ENCODE measurements around the gene LAX1. TPM values are rescaled to one million over a fixed set of nuclear protein-coding genes. Genes with fewer than 3 reads are reported as not detected.
"Not testable (repeated sequence)": the region's sequence is repeated elsewhere in the genome, so short reads cannot be mapped to it uniquely, and the experiment has no call there.

LAX1 gene
- total RNA-seq, 2 experiments from 2014 or later, result 20.3 to 22.3 TPM

GRCh38 chr1:203751618-203752361 lies 13.2 kb upstream of the LAX1 start:
- H3K36me3 Mint-ChIP-seq; ATAC-seq; H3K27me3 Mint-ChIP-seq; H3K9me3 Mint-ChIP-seq (ENCODE audit: low read depth); H3K27ac Mint-ChIP-seq; H3K4me3 Mint-ChIP-seq; DNase-seq: not testable (repeated sequence)
- peaks cover 24% of the 10 kb centered on the region for H3K4me1 Mint-ChIP-seq
- CTCF ChIA-PET, result interaction anchor here (0.7 to 1.2 kb wide), 2 partner anchors 10 to 17 kb away, joined by 3 read pairs; no protein-coding TSS in a partner anchor

- Mint-ChIP-seq H3K36me3 (no peaks in the 10 kb centered on the region), H3K27me3 (no peaks in the 10 kb centered on the region), H3K27ac (peak overlapping the region; percentile 56), H3K9me3 (ENCODE audit: low read depth) (no peaks in the 10 kb centered on the region), H3K4me3 (no peak overlapping the region), H3K4me1 (peaks cover 24% of the 10 kb centered on the region)
- ATAC-seq (no peak), DNase-seq (no peak)
- CTCF ChIA-PET, result interaction anchor here (1.6 kb wide), 1 partner anchor 10 kb away, joined by 6 read pairs; the partner anchor contains the start of gene LAX1
Observed at GRCh38 chr1:203754455-203754864, 10.5 kb upstream of the LAX1 start.

DNA sequence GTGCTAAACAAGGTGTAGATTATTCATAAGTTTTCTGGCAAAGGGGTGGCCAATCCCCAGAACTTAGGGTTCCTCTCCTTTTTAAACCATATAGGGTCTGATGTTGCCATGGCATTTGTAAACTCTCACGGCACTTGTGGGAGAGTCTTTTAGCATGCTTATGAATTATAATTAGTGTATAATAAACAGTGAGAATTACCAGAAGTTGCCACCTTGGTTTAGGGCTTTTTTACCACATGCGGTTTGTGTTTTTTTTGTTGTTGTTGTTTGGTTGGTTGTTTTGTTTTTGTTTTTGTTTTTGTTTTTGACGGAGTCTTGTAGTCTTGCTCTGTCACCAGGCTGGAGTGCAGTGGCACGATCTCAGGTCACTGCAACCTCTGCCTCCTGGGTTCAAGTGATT lies 8.9 kb upstream of the LAX1 start:
- peak overlapping the region; percentile 48 for H3K27ac Mint-ChIP-seq
- ATAC-seq (peak; percentile 31), DNase-seq (no peak)
- no peaks in the 10 kb centered on the region for H3K27me3 Mint-ChIP-seq
- H3K9me3 Mint-ChIP-seq (ENCODE audit: low read depth), result no peaks in the 10 kb centered on the region
- peaks cover 24% of the 10 kb centered on the region for H3K4me1 Mint-ChIP-seq
- H3K36me3 Mint-ChIP-seq, result no peaks in the 10 kb centered on the region
- H3K4me3 Mint-ChIP-seq, result no peak overlapping the region
- CTCF ChIA-PET, result interaction anchor here (1.6 kb wide), 1 partner anchor 9 kb away, joined by 6 read pairs; the partner anchor contains the start of gene LAX1

DNA sequence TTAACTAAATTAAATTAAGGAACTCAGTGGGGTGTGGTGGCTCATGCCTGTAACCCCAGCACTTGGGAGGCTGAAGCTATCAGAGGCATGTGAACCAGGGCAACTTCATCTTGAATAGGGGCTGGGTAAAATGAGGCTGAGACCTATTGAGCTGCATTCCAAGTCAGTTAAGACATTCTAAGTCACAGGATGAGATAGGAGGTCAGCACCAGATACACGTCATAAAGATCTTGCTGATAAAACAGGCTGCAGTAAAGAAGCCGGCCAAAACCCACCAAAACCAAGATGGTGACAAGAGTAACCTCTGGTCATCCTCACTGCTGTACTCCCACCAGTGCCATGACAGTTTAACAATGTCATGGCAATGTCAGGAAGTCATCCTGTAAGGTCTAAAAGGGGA lies 6.2 kb upstream of the LAX1 start:
- CTCF ChIA-PET, result interaction anchor here (1.4 kb wide), 1 partner anchor 11 kb away, joined by 3 read pairs; no protein-coding TSS in a partner anchor
- not testable (repeated sequence) for DNase-seq; H3K27me3 Mint-ChIP-seq; ATAC-seq; H3K9me3 Mint-ChIP-seq (ENCODE audit: low read depth); H3K36me3 Mint-ChIP-seq; H3K27ac Mint-ChIP-seq; H3K4me3 Mint-ChIP-seq
- peaks cover 31% of the 10 kb centered on the region for H3K4me1 Mint-ChIP-seq

DNA sequence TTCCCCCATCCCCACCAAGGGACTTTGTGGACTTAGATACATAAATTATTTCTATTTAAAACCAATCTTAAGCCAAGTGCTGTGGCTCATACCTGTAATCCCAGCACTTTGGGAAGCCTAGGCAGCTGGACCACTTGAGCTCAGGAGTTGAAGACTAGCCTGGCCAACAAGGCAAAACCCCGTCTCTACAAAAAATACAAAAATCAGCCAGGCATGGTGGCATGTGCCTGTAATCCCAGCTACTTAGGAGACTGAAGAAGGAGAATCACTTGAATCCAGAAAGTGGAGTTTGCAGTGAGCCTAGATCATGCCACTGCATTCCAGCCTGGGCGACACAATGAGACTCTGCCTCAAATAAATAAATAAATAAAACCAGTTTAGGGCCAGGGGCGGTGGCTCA lies 4.5 kb upstream of the LAX1 start:
- H3K27me3 Mint-ChIP-seq, result no peaks in the 10 kb centered on the region
- CTCF ChIA-PET, result no interaction called here
- no peaks in the 10 kb centered on the region for H3K9me3 Mint-ChIP-seq (ENCODE audit: low read depth)
- no peak overlapping the region for H3K4me3 Mint-ChIP-seq
- ATAC-seq (no peak), DNase-seq (no peak)
- peaks cover 2% of the 10 kb centered on the region for H3K36me3 Mint-ChIP-seq
- peaks cover 34% of the 10 kb centered on the region for H3K4me1 Mint-ChIP-seq
- H3K27ac Mint-ChIP-seq, result no peak overlapping the region

DNA sequence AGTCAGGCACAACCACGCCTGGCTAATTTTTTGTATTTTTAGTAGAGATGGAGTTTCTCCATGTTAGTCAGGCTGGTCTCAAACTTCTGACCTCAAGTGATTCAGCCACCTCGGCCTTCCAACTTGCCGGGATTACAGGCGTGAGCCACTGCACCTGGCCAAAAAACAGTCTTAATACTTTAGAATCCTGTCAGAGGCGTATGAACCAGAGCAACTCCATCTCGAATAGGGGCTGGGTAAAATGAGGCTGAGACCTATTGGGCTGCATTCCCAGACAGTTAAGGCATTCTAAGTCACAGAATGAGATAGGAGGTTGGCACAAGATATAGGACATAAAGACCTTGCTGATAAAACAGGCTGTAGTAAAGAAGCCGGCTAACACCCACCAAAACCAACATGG lies 3.0 kb upstream of the LAX1 start:
- H3K9me3 Mint-ChIP-seq (ENCODE audit: low read depth); H3K27ac Mint-ChIP-seq; H3K4me3 Mint-ChIP-seq; H3K36me3 Mint-ChIP-seq; DNase-seq; H3K27me3 Mint-ChIP-seq; ATAC-seq; CTCF ChIA-PET: not testable (repeated sequence)
- H3K4me1 Mint-ChIP-seq, result peaks cover 33% of the 10 kb centered on the region

DNA sequence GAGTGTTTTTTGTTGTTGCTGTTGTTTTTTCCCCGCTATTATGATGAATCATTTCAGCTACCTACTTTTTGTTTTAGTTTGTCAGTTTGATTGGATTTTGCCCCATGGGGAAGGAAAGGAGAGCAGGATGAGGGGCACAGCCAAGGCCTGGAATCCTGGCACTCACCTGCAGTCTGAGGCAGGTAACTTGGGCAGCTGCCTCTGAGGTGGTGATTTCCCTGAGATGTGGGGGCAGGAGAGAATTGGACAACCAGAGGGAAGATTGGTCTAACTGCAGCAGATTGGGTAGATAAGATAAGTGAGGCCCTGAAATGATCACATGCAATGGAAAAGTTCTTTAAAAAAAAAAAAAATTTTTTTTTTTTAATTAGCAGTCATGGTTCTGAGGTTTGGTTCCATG lies 1.5 kb upstream of the LAX1 start:
- H3K27me3 Mint-ChIP-seq, result no peaks in the 10 kb centered on the region
- H3K4me1 Mint-ChIP-seq, result peaks cover 43% of the 10 kb centered on the region
- H3K4me3 Mint-ChIP-seq, result no peak overlapping the region
- CTCF ChIA-PET, result interaction anchor here (0.7 to 2.8 kb wide), 5 partner anchors 15 to 276 kb away, joined by 3 to 14 read pairs (median 6); partner anchors contain the start of genes ATP2B4, ZBED6 and ZC3H11A
- peak overlapping the region; percentile 70 for H3K27ac Mint-ChIP-seq
- H3K9me3 Mint-ChIP-seq (ENCODE audit: low read depth), result no peaks in the 10 kb centered on the region
- DNase-seq (no peak), ATAC-seq (no peak)
- peaks cover 9% of the 10 kb centered on the region for H3K36me3 Mint-ChIP-seq

DNA sequence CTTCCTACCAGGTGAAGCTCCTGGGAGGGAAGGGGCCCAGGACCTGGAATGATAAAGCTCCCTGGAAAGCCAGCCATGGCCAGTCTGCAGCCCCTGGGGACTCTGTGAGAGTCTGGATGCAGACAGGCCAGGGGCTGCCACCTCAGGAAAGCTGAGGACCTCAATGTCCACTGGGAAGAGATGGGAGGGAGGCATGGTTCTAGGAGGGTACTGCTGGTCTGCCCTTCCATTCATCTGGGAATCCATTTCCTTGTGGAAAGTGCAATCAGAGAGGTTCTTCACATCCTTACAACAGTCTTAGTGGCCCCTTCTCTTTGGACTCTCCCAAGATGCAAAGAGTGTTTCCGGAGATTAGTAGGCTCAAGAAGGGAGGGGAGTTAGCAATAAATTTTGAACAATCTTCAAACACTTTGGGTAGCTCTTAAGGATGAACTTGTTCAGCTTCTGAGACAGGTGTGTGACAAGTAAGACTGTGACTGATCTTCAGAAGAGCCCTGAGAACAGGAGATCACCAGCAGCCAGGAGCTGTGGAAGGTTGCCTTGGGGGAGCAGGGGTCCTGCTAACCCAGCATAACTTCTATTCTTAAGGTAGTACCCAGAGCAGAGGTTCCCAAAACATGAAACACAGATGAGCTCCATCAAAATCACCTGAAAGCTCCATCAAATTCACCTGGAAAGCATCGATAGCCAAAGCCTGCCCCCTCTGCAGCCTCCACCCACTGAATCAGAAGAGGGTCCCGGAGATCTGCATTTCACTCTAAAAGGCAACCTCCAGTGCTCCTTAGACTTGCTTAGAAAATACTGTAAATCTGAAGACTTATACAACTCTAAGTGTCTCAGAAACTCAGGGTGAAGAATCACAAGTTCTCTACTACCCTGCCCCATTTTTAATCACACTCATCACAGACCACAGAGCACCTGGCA lies 616 bp upstream of the LAX1 start:
- H3K4me3 Mint-ChIP-seq, result peak overlapping the region; percentile 87
- peaks cover 11% of the 10 kb centered on the region for H3K36me3 Mint-ChIP-seq
- CTCF ChIA-PET, result interaction anchor here (0.6 to 2.8 kb wide), 18 partner anchors 9 to 667 kb away, joined by 3 to 14 read pairs (median 4); partner anchors contain the start of genes ATP2B4, ZBED6 and ZC3H11A
- peaks cover 48% of the 10 kb centered on the region for H3K4me1 Mint-ChIP-seq
- ATAC-seq (no peak), DNase-seq (no peak)
- peak overlapping the region; percentile 100 for H3K27ac Mint-ChIP-seq
- H3K9me3 Mint-ChIP-seq (ENCODE audit: low read depth), result no peaks in the 10 kb centered on the region
- H3K27me3 Mint-ChIP-seq, result no peaks in the 10 kb centered on the region

DNA sequence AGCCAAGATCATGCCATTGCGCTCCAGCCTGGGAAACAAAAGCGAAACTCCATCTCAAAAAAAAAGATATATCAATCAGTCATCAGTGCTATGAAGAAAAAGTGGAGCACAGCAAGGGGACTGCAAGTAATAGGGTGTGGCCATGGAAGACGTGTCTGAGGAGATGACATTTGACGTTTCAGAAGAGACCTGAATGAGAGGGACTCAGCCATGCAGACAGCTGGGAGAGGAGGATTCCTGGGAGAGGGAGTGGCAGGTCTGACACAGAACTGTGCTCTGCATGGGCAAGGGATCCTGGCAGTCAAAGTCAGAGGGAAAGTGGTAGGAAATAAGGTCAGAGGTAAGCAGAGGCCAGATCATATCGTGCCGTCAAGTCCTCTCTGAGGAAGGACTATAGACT lies 3.3 kb downstream of the LAX1 start:
- no peaks in the 10 kb centered on the region for H3K9me3 Mint-ChIP-seq (ENCODE audit: low read depth)
- peak overlapping the region; percentile 40 for H3K27ac Mint-ChIP-seq
- H3K27me3 Mint-ChIP-seq, result no peaks in the 10 kb centered on the region
- no peak for DNase-seq
- no peak for ATAC-seq
- peaks cover 30% of the 10 kb centered on the region for H3K36me3 Mint-ChIP-seq
- H3K4me1 Mint-ChIP-seq, result peaks cover 53% of the 10 kb centered on the region
- H3K4me3 Mint-ChIP-seq, result no peak overlapping the region
- CTCF ChIA-PET, result no interaction called here

GRCh38 chr1:203769505-203770343 lies 4.7 kb downstream of the LAX1 start:
- H3K36me3 Mint-ChIP-seq, result peaks cover 38% of the 10 kb centered on the region
- H3K4me3 Mint-ChIP-seq, result no peak overlapping the region
- H3K9me3 Mint-ChIP-seq (ENCODE audit: low read depth), result no peaks in the 10 kb centered on the region
- H3K27me3 Mint-ChIP-seq, result no peaks in the 10 kb centered on the region
- no peak overlapping the region for H3K27ac Mint-ChIP-seq
- no peak for DNase-seq
- CTCF ChIA-PET, result interaction anchor here (0.8 to 1.0 kb wide), 2 partner anchors 11 to 19 kb away, joined by 3 read pairs; no protein-coding TSS in a partner anchor
- no peak for ATAC-seq
- H3K4me1 Mint-ChIP-seq, result peaks cover 39% of the 10 kb centered on the region

- ATAC-seq, result no peak
- Mint-ChIP-seq H3K27ac (no peak overlapping the region), H3K4me3 (no peak overlapping the region), H3K9me3 (ENCODE audit: low read depth) (no peaks in the 10 kb centered on the region), H3K4me1 (peaks cover 27% of the 10 kb centered on the region), H3K36me3 (peaks cover 45% of the 10 kb centered on the region), H3K27me3 (no peaks in the 10 kb centered on the region)
- CTCF ChIA-PET, result no interaction called here
- DNase-seq, result no peak
Observed at GRCh38 chr1:203771901-203772301, 6.9 kb downstream of the LAX1 start.

GRCh38 chr1:203772836-203773235 lies 7.9 kb downstream of the LAX1 start:
- Mint-ChIP-seq H3K4me1 (peaks cover 22% of the 10 kb centered on the region), H3K4me3 (no peak overlapping the region), H3K9me3 (ENCODE audit: low read depth) (no peaks in the 10 kb centered on the region), H3K27ac (no peak overlapping the region), H3K36me3 (peaks cover 43% of the 10 kb centered on the region), H3K27me3 (no peaks in the 10 kb centered on the region)
- CTCF ChIA-PET, result interaction anchor here (0.7 kb wide), 1 partner anchor 98 kb away, joined by 3 read pairs; no protein-coding TSS in a partner anchor
- DNase-seq, result no peak
- no peak for ATAC-seq
